HG03520 (cell line): ENCODE data around the gene DOCK7.

ENCODE experiments used
- ATAC-seq: cut with Tn5 transposase; IDR thresholded peaks from one replicate; pipeline ENCODE4 v1.9.1; 2021; ENCODE audit warnings: mild to moderate bottlenecking, moderate library complexity; ENCODE audit not compliant: unreplicated experiment

Gene DOCK7

GRCh38 chr1:62462370-62462769 lies 225.8 kb downstream of the DOCK7 start:
- no peak for ATAC-seq

- ATAC-seq: no peak
Observed at GRCh38 chr1:62457955-62458354, 230.2 kb downstream of the DOCK7 start.

- ATAC-seq: no peak
Observed at GRCh38 chr1:62452951-62453350, 235.2 kb downstream of the DOCK7 start.

GRCh38 chr1:62450301-62450700 lies 237.9 kb downstream of the DOCK7 start:
- no peak for ATAC-seq

GRCh38 chr1:62448221-62448933 lies 239.8 kb downstream of the DOCK7 start:
- ATAC-seq: no peak

GRCh38 chr1:62444701-62445100 lies 243.5 kb downstream of the DOCK7 start:
- no peak for ATAC-seq

- ATAC-seq: peak; percentile 16
Observed at GRCh38 chr1:62439652-62440371, 248.4 kb downstream of the DOCK7 start.

- no peak for ATAC-seq
Observed at GRCh38 chr1:62438163-62438562, 250.0 kb downstream of the DOCK7 start.

- no peak for ATAC-seq
Observed at GRCh38 chr1:62437273-62437940, 250.8 kb downstream of the DOCK7 start.

- ATAC-seq: peak; percentile 78
Observed at GRCh38 chr1:62436466-62437272, 251.5 kb downstream of the DOCK7 start, which contains the start of gene USP1. Gene USP1, plus strand, starts transcription at chr1:62437049. Its CDS starts 2,819 bp downstream, at chr1:62439868.

- no peak for ATAC-seq
Observed at GRCh38 chr1:62436039-62436465, 252.1 kb downstream of the DOCK7 start.

- no peak for ATAC-seq
Observed at GRCh38 chr1:62435231-62436038, 252.8 kb downstream of the DOCK7 start.

- ATAC-seq: no peak
Observed at GRCh38 chr1:62434618-62435001, 253.6 kb downstream of the DOCK7 start.

- no peak for ATAC-seq
Observed at GRCh38 chr1:62433861-62434617, 254.1 kb downstream of the DOCK7 start.

GRCh38 chr1:62429581-62429980 lies 258.6 kb downstream of the DOCK7 start:
- ATAC-seq: no peak

- no peak for ATAC-seq
Observed at GRCh38 chr1:62428351-62428750, 259.8 kb downstream of the DOCK7 start.

- ATAC-seq: no peak
Observed at GRCh38 chr1:62426794-62427193, 261.4 kb downstream of the DOCK7 start.

- ATAC-seq: no peak
Observed at GRCh38 chr1:62426237-62426636, 261.9 kb downstream of the DOCK7 start.

- no peak for ATAC-seq
Observed at GRCh38 chr1:62425041-62425440, 263.1 kb downstream of the DOCK7 start.
